Activated CD4-positive, alpha-beta T cell treated with anti-CD3 and anti-CD28 coated beads, Interleukin-2, amount 50 U/mL, for 16 hours (primary cell): ENCODE measurements around the gene KIAA1210.
"Not testable (repeated sequence)": the region's sequence is repeated elsewhere in the genome, so short reads cannot be mapped to it uniquely, and the experiment has no call there.

Source experiments
- DNase-seq: peaks from one replicate; pipeline ENCODE4 v3.0.0-alpha.2; 2020

KIAA1210 gene

DNA sequence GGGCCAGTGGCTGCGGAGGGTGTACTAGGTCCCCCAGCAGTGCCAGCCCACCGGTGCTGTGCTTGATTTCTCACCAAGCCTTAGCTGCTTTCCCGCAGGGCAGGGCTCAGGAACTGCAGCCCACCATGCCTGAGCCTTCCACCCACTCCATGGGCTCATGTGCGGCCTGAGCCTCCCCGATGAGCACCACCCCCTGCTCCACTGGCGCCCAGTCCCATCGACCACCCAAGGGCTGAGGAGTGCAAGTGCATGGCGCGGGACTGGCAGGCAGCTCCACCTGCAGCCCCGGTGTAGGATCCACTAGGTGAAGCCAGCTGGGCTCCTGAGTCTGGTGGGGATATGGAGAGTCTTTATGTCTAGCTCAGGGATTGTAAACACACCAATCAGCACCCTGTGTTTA lies 98.0 kb downstream of the KIAA1210 start:
- DNase-seq: not testable (repeated sequence)

DNA sequence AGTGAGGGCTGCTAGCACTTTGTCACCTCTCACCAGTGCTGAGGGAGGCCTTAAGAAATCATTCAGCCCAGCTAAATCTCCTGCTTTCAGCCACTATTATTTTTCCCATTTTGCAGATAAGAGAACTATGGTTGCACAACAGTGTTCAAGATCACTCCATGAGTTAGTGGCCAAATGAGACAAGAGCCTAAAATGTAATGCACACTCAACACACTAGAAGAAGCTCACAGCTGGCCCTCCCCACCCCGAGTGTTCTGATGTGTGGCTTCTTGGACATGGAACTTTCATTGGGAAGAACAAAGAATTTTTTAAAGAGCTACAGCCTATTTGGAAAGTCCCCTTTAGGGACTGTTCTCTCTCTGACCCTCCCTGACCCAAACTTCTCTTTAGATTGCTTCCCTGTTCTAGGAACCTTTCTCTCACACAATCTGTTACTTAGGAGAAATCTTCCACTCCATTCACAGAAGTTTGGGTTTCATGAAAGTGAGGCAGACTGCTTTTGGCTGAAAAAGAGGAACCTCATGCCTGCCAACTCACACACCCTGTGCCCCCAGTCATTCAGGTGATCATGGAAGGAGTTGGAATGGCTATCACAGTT lies 98.8 kb downstream of the KIAA1210 start:
- no peak for DNase-seq
